Caco-2 (cell line): ENCODE results near the gene BACH2. TPM values are rescaled to one million over a fixed set of nuclear protein-coding genes. Genes with fewer than 3 reads are reported as not detected.
A peak's percentile ranks its signal among the peaks of the same experiment; 100 is the strongest.

Experiments
- BruUV-seq: library from RNA; stranded (reverse); fragments of 400-500 nt; replicated peaks from 2 replicates; lab custom pipeline; 2021; lab: Mats Ljungman, UMichigan
- CTCF ChIA-PET: fragments of 300-600 bp; sonication (Branson Sonifier 250); formaldehyde crosslinking; loops from one replicate; lab custom pipeline; 2022; ENCODE audit warnings: antibody characterized with exemption; lab: Charles Lee
- POLR2A ChIA-PET: fragments of 300-600 bp; sonication (Branson Sonifier 250); formaldehyde crosslinking; loops from one replicate; lab custom pipeline; 2022; ENCODE audit warnings: antibody characterized with exemption; lab: Charles Lee
- DNase-seq, 2 experiments: peaks; one replicate each; pipeline versions ENCODE4 v3.0.0 to v3.0.0-alpha.2; 2020 to 2022
- H3K27me3 ChIP-seq: replicated peaks from 2 replicates; pipeline ENCODE4 v1.6.0; 2011; ENCODE audit warnings: low read length; ENCODE audit not compliant: control insufficient read depth, insufficient read depth
- H3K36me3 ChIP-seq: 2 replicates; pipeline ENCODE4 v1.5.1; 2011; ENCODE audit warnings: low read length; ENCODE audit not compliant: control insufficient read depth, insufficient read depth
- H3K4me1 ChIP-seq: fragments of 250-450 bp; sonication (Bioruptor Pico); 2 replicates; pipeline ENCODE4 v1.5.1; 2020; ENCODE audit warnings: mild to moderate bottlenecking
- H3K4me3 ChIP-seq: 2 replicates; pipeline ENCODE4 v1.5.1; 2011; ENCODE audit warnings: low read depth, mild to moderate bottlenecking, control low read depth, low read length
- H3K9me3 ChIP-seq: fragments of 250-450 bp; sonication (Bioruptor Pico); 2 replicates; pipeline ENCODE4 v1.5.1; 2020; ENCODE audit warnings: mild to moderate bottlenecking, moderate library complexity
- H3K27ac Mint-ChIP-seq: one replicate; pipeline ENCODE4 v1.8.0; 2022; ENCODE audit warnings: mixed read lengths; ENCODE audit not compliant: unreplicated experiment
- H3K27me3 Mint-ChIP-seq: one replicate; pipeline ENCODE4 v1.8.0; 2022; ENCODE audit warnings: mixed read lengths; ENCODE audit not compliant: insufficient read depth, unreplicated experiment
- H3K36me3 Mint-ChIP-seq: one replicate; pipeline ENCODE4 v1.8.0; 2022; ENCODE audit warnings: mild to moderate bottlenecking, mixed read lengths; ENCODE audit not compliant: insufficient read depth, unreplicated experiment
- H3K4me1 Mint-ChIP-seq: one replicate; pipeline ENCODE4 v1.8.0; 2022; ENCODE audit warnings: low read depth, mixed read lengths; ENCODE audit not compliant: unreplicated experiment
- H3K4me3 Mint-ChIP-seq: one replicate; pipeline ENCODE4 v1.8.0; 2022; ENCODE audit warnings: mild to moderate bottlenecking, moderate library complexity, mixed read lengths; ENCODE audit not compliant: unreplicated experiment
- H3K9me3 Mint-ChIP-seq: one replicate; pipeline ENCODE4 v1.8.0; 2022; ENCODE audit warnings: mixed read lengths; ENCODE audit not compliant: unreplicated experiment
- intact Hi-C: fragments of 100-400 bp; cut with micrococcal nuclease; formaldehyde crosslinking; loops from one replicate; pipeline ENCODE4 v1.10.0; 2022; ENCODE audit not compliant: unreplicated experiment
- total RNA-seq: library from RNA; stranded (reverse); gene quantifications from 2 replicates; pipeline ENCODE4 v1.2.3, GENCODE V29; 2022
- TF ChIP-seq, protein P1 (sequence below), 2 experiments: fragments of 200-600 bp in 1 of 2; IDR thresholded peaks; 1 replicate in 1 of 2; 2 replicates in 1 of 2; pipeline versions ENCODE4 v1.5.1 to v1.8.0; 2011 to 2022; ENCODE audit warnings: antibody characterized with exemption in 1 of 2, control low read depth in 1 of 2, inconsistent platforms in 1 of 2, low read depth in 1 of 2, low read length in 1 of 2, mild to moderate bottlenecking in 1 of 2, moderate library complexity in 1 of 2; ENCODE audit not compliant: insufficient read depth in 1 of 2, severe bottlenecking in 1 of 2, unreplicated experiment in 1 of 2

Gene BACH2
- total RNA-seq, 1 experiment from 2014 or later, result 0.43 TPM

DNA sequence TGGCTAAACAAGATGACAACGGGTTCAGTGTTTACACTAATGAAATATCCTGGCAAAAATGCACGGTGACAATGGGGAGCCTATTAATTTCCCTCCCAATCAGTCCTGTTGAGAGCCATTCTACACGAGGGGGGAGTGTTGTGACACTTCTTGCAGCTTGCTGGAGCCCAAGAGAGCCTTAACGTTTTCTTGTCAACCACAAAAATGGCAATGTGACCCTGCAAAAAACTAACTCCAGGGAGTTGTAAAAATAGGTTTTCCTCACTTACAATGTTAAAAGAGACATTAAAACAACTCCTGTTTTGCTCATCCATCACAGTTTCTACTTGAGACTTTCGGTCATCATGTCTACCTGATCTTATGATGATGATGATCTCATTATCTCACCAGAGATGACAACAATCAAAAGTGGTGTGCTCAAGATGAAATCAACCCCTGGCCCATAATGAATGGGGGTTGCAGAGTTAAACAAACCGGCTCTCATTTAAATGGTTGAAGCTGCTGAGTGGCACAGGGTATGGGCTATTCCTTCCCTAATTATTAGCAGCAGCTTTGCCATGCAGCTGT, 344.5 kb downstream of the BACH2 start:
- H3K27me3 Mint-ChIP-seq, result peaks cover 8% of the 10 kb centered on the region

DNA sequence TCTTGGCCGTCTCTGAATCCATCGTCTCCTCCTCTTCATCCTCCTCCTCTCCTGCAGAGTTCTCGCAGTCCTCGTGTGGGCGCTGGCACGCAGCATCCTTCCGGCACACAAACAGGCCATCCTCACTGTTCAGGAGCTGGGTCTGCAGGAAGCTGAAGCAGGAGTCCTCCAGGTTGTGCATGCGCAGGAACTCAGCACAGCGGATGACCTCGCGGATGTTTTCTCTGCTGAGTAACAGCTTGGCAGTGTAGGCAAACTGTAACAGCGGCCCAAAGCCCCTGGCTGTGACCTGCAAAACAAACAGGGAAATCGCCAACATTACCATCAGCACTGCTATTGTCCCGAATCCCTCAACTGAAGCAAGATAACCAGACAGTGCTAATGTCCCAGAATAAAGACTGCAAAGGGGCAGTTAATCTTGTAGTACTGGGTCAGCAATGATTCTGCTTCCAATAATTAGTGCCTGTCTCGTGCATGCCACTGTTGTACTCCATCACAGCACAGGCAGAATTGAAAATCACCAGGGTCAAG, 345.0 kb downstream of the BACH2 start:
- intact Hi-C loops, result no loop called here
- no peaks in the 10 kb centered on the region for H3K4me1 Mint-ChIP-seq
- POLR2A ChIA-PET, result no interaction called here
- no peak overlapping the region for H3K4me3 Mint-ChIP-seq
- Histone ChIP-seq H3K4me3 (no peak overlapping the region), H3K36me3 (no peaks in the 10 kb centered on the region), H3K9me3 (no peaks in the 10 kb centered on the region), H3K4me1 (no peaks in the 10 kb centered on the region), H3K27me3 (no peaks in the 10 kb centered on the region; the same call in 1 of the 2 replicates)
- H3K27me3 Mint-ChIP-seq, result peaks cover 6% of the 10 kb centered on the region
- no peaks in the 10 kb centered on the region for H3K9me3 Mint-ChIP-seq
- no TSS peak for BruUV-seq
- H3K27ac Mint-ChIP-seq, result no peak overlapping the region
- no peaks in the 10 kb centered on the region for H3K36me3 Mint-ChIP-seq
- TF ChIP-seq, protein P1, sequence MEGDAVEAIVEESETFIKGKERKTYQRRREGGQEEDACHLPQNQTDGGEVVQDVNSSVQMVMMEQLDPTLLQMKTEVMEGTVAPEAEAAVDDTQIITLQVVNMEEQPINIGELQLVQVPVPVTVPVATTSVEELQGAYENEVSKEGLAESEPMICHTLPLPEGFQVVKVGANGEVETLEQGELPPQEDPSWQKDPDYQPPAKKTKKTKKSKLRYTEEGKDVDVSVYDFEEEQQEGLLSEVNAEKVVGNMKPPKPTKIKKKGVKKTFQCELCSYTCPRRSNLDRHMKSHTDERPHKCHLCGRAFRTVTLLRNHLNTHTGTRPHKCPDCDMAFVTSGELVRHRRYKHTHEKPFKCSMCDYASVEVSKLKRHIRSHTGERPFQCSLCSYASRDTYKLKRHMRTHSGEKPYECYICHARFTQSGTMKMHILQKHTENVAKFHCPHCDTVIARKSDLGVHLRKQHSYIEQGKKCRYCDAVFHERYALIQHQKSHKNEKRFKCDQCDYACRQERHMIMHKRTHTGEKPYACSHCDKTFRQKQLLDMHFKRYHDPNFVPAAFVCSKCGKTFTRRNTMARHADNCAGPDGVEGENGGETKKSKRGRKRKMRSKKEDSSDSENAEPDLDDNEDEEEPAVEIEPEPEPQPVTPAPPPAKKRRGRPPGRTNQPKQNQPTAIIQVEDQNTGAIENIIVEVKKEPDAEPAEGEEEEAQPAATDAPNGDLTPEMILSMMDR (IDR thresholded peaks at IDR 0.05; ENCODE audit: insufficient read depth in 1 of 2, low read depth in 1 of 2, low read length in 1 of 2, severe bottlenecking in 1 of 2, unreplicated experiment in 1 of 2), result no peak
- no peak for DNase-seq
- CTCF ChIA-PET, result interaction anchor here (0.9 kb wide), 1 partner anchor 11 kb away, joined by 4 read pairs; no protein-coding TSS in a partner anchor

More for the DNA sequence above, 344.5 kb downstream of the BACH2 start:
- POLR2A ChIA-PET, result no interaction called here
- Histone ChIP-seq H3K4me3 (no peak overlapping the region), H3K27me3 (no peaks in the 10 kb centered on the region; the same call in 1 of the 2 replicates), H3K36me3 (no peaks in the 10 kb centered on the region), H3K4me1 (no peaks in the 10 kb centered on the region), H3K9me3 (no peaks in the 10 kb centered on the region)
- Mint-ChIP-seq H3K27ac (no peak overlapping the region), H3K36me3 (no peaks in the 10 kb centered on the region), H3K9me3 (no peaks in the 10 kb centered on the region), H3K4me1 (no peaks in the 10 kb centered on the region), H3K4me3 (no peak overlapping the region)
- TF ChIP-seq, protein P1 (IDR thresholded peaks at IDR 0.05; ENCODE audit: insufficient read depth in 1 of 2, low read depth in 1 of 2, low read length in 1 of 2, severe bottlenecking in 1 of 2, unreplicated experiment in 1 of 2), result no peak
- intact Hi-C loops, result no loop called here
- no peak for DNase-seq
- BruUV-seq, result no TSS peak
- CTCF ChIA-PET, result interaction anchor here (0.9 kb wide), 1 partner anchor 11 kb away, joined by 4 read pairs; no protein-coding TSS in a partner anchor

DNA sequence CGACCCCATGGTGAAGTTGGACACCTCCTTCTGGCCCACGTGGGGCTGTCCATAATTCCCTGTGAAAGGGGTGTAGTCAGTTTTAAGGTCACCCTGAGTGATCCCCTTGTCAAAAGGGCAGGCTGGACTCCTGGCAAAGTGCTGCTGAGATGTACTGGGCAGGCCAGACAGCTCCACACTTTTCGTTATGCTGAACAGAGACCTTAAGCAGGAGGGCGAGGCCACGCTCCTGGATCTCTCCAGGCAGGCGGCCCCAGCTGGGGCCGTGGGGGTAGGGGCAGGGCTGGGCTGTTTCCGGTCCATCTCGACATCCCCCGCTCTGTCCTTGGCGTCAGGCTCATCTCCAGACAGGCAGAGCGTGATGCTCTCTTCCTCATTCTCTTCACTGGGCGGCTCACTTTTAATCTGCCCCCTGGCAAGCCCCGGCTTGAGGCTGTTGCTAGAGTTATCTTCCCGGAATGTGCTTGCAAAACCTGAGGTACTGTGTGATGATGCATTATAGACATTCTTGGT, 345.7 kb downstream of the BACH2 start:
- H3K27ac Mint-ChIP-seq, result no peak overlapping the region
- ChIA-PET CTCF (interaction anchor here (0.9 kb wide), 1 partner anchor 10 kb away, joined by 4 read pairs; no protein-coding TSS in a partner anchor), POLR2A (no interaction called here)
- no peaks in the 10 kb centered on the region for H3K9me3 Mint-ChIP-seq
- Histone ChIP-seq H3K36me3 (no peaks in the 10 kb centered on the region), H3K27me3 (no peaks in the 10 kb centered on the region; the same call in 1 of the 2 replicates), H3K9me3 (no peaks in the 10 kb centered on the region), H3K4me1 (no peaks in the 10 kb centered on the region), H3K4me3 (no peak overlapping the region)
- H3K27me3 Mint-ChIP-seq, result peaks cover 10% of the 10 kb centered on the region
- intact Hi-C loops, result no loop called here
- TF ChIP-seq, protein P1 (IDR thresholded peaks at IDR 0.05; ENCODE audit: insufficient read depth in 1 of 2, low read depth in 1 of 2, low read length in 1 of 2, severe bottlenecking in 1 of 2, unreplicated experiment in 1 of 2), result no peak
- no TSS peak for BruUV-seq
- H3K4me3 Mint-ChIP-seq, result no peak overlapping the region
- peak; percentile 26 to 51 for DNase-seq
- no peaks in the 10 kb centered on the region for H3K36me3 Mint-ChIP-seq
- H3K4me1 Mint-ChIP-seq, result no peaks in the 10 kb centered on the region
